GM12878 (cell line): ENCODE measurements around the gene DFFB. TPM values are rescaled to one million over a fixed set of nuclear protein-coding genes. Genes with fewer than 3 reads are reported as not detected.

ENCODE experiments used
- ATAC-seq: fragments of 200-7000 bp; cut with Tn5 transposase; 3 replicates; pipeline ENCODE4 v1.9.1; 2020; ENCODE audit warnings: mild to moderate bottlenecking, moderate library complexity
- BruUV-seq: library from RNA; stranded (reverse); fragments of 400-500 nt; replicated peaks from 2 replicates; lab custom pipeline; 2021; lab: Mats Ljungman, UMichigan
- CTCF ChIA-PET: fragments of 300-600 bp; sonication (Branson Sonifier 250); formaldehyde crosslinking; extraction: SDS; loops from one replicate; lab custom pipeline; 2021; ENCODE audit warnings: inconsistent platforms; lab: Yijun Ruan, JAX
- POLR2A ChIA-PET: fragments of 350-600 bp; formaldehyde crosslinking; extraction: SDS; loops from one replicate; lab custom pipeline; 2021; ENCODE audit warnings: inconsistent platforms; lab: Charles Lee
- RAD21 ChIA-PET: fragments of 300-600 bp; sonication (Branson Sonifier 250); formaldehyde crosslinking; loops from one replicate; lab custom pipeline; 2023; ENCODE audit warnings: antibody characterized with exemption; ENCODE audit not compliant: unreplicated experiment; lab: Charles Lee
- SMC1A ChIA-PET: fragments of 300-600 bp; sonication (Branson Sonifier 250); formaldehyde crosslinking; loops from one replicate; lab custom pipeline; 2023; ENCODE audit not compliant: unreplicated experiment, uncharacterized antibody; lab: Charles Lee
- DNase-seq: peaks from one replicate; pipeline ENCODE4 v3.0.0-alpha.2; 2011; ENCODE audit warnings: low read depth, low spot score
- FAIRE-seq: peaks from 3 replicates; lab custom pipeline; 2011; peaks lifted over from hg19 to GRCh38; lab: Jason Lieb, UNC
- H2AFZ ChIP-seq: 2 replicates; pipeline ENCODE4 v1.6.0; 2011; ENCODE audit warnings: low read depth, low read length, control low read depth; ENCODE audit not compliant: control insufficient read depth
- H3K27ac ChIP-seq: 2 replicates; pipeline ENCODE4 v1.5.1; 2011; ENCODE audit warnings: control low read depth; ENCODE audit not compliant: control insufficient read depth, insufficient read depth
- H3K27me3 ChIP-seq, 2 experiments: replicated peaks in 1 of 2; 2 replicates each; pipeline versions ENCODE4 v1.6.0 to v1.6.1; 2011; ENCODE audit warnings: low read length in 1 of 2; ENCODE audit not compliant: control insufficient read depth in 2 of 2, insufficient read depth in 2 of 2
- H3K36me3 ChIP-seq, 2 experiments: 2 replicates each; pipeline ENCODE4 v1.5.1; 2011; ENCODE audit warnings: low read length in 1 of 2; ENCODE audit not compliant: control insufficient read depth in 2 of 2, insufficient read depth in 2 of 2
- H3K4me1 ChIP-seq: 2 replicates; pipeline ENCODE4 v1.6.1; 2011; ENCODE audit warnings: mild to moderate bottlenecking, low read length, moderate library complexity, mixed read lengths; ENCODE audit not compliant: control insufficient read depth, insufficient read depth
- H3K4me2 ChIP-seq: 2 replicates; pipeline ENCODE4 v1.6.0; 2011; ENCODE audit warnings: control low read depth; ENCODE audit not compliant: control insufficient read depth, insufficient read depth
- H3K4me3 ChIP-seq: fragments of 200-600 bp; sonication (generic); 2 replicates; pipeline ENCODE4 v1.5.1; 2016
- H3K79me2 ChIP-seq: 2 replicates; pipeline ENCODE4 v1.6.0; 2011; ENCODE audit warnings: low read length; ENCODE audit not compliant: control insufficient read depth, insufficient read depth
- H3K9ac ChIP-seq: 2 replicates; pipeline ENCODE4 v1.8.0; 2011; ENCODE audit warnings: low read length, control low read depth, mixed read lengths; ENCODE audit not compliant: control insufficient read depth, insufficient read depth
- H3K9me3 ChIP-seq: replicated peaks from 3 replicates; pipeline ENCODE4 v1.5.1; 2011; ENCODE audit warnings: mild to moderate bottlenecking, low read length; ENCODE audit not compliant: control insufficient read depth, insufficient read depth
- H4K20me1 ChIP-seq: 2 replicates; pipeline ENCODE4 v1.6.0; 2011; ENCODE audit not compliant: control insufficient read depth, insufficient read depth
- BHLHE40 ChIP-seq, 2 experiments: fragments of 450-650 bp in 1 of 2; IDR thresholded peaks; 2 replicates each; pipeline ENCODE4 v1.6.1; 2011 to 2017; ENCODE audit warnings: low read depth in 2 of 2, borderline replicate concordance in 1 of 2, improper control_type of control experiment in 1 of 2, low read length in 1 of 2, mild to moderate bottlenecking in 1 of 2
- CEBPB ChIP-seq, 2 experiments: fragments of 150-350 bp in 1 of 2; IDR thresholded peaks; 2 replicates each; pipeline ENCODE4 v1.6.1; 2012 to 2014; ENCODE audit warnings: low read depth in 2 of 2, low read length in 2 of 2, borderline replicate concordance in 1 of 2, inconsistent platforms in 1 of 2
- ELK1 ChIP-seq: IDR thresholded peaks from 2 replicates; pipeline ENCODE4 v1.6.1; 2012; ENCODE audit warnings: low read depth, low read length, improper control_type of control experiment
- HCFC1 ChIP-seq: fragments of 150-350 bp; IDR thresholded peaks from 2 replicates; pipeline ENCODE4 v1.6.1; 2014; ENCODE audit warnings: low read length
- NFYB ChIP-seq: IDR thresholded peaks from 2 replicates; pipeline ENCODE4 v1.6.1; 2011; ENCODE audit warnings: low read depth, mild to moderate bottlenecking, low read length, improper control_type of control experiment, moderate library complexity; ENCODE audit not compliant: insufficient read depth
- POU2F2 ChIP-seq: IDR thresholded peaks from 3 replicates; pipeline ENCODE4 v1.6.1; 2011; ENCODE audit warnings: low read depth, mild to moderate bottlenecking, low read length, borderline replicate concordance
- SP1 ChIP-seq: IDR thresholded peaks from one replicate; pipeline ENCODE4 v1.6.1; 2011; ENCODE audit warnings: low read depth, low read length
- SUZ12 ChIP-seq: fragments of 200-600 bp; sonication (generic); IDR thresholded peaks from one replicate; pipeline ENCODE4 v1.6.1; 2018; ENCODE audit warnings: antibody characterized with exemption, mild to moderate bottlenecking; ENCODE audit not compliant: unreplicated experiment
- WGBS: methylation state at CpG from one replicate; pipeline ENCODE4 v1.1.6; 2016; ENCODE audit warnings: low lambda C conversion rate; ENCODE audit not compliant: insufficient replicate concordance, insufficient coverage; ENCODE audit errors: missing lambda C conversion rate; 5-methylcytosine and 5-hydroxymethylcytosine counted together
- in situ Hi-C: fragments of 300-500 bp; cut with MboI; formaldehyde crosslinking; loops from 9 replicates; pipeline ENCODE4 v1.14.3; 2018; ENCODE audit warnings: mixed read lengths
- intact Hi-C: fragments of 100-400 bp; cut with micrococcal nuclease; formaldehyde crosslinking; loops from one replicate; pipeline ENCODE4 v1.14.2; 2022; ENCODE audit not compliant: unreplicated experiment
- polyA plus RNA-seq, 11 experiments: library from polyadenylated mRNA; depleted of rRNA in 4 of 11; unstranded in 6 of 11; stranded (reverse) in 5 of 11; fragments of >200 nt; fragmentation: Nextera tagmentation in 4 of 11; fragmentation: Illumina TruSeq in 1 of 11; extraction: Ambion mirVana in 4 of 11; extraction: Trizol in 1 of 11; gene quantifications; 1 replicate in 1 of 11; 2 replicates in 10 of 11; pipeline versions ENCODE4 v1.2.1 to v1.2.3, GENCODE V29; 2011 to 2016; ENCODE audit warnings: inconsistent platforms in 2 of 11, missing spikeins in 2 of 11, low read depth in 1 of 11
- total RNA-seq, 4 experiments: library from RNA; depleted of rRNA in 3 of 4; stranded (reverse); fragments of >200 nt in 3 of 4; fragmentation: Illumina TruSeq in 1 of 4; extraction: Trizol in 1 of 4; gene quantifications; 2 replicates each; pipeline versions ENCODE4 v1.2.1 to v1.2.3, GENCODE V29; 2013 to 2021

Gene DFFB
- total and polyA plus RNA-seq, 10 of the 15 experiments (the other 5 are each of a cell fraction or from before 2014, with no cell fraction given) = 2.7 to 10.7 (median 6.5) TPM

DNA sequence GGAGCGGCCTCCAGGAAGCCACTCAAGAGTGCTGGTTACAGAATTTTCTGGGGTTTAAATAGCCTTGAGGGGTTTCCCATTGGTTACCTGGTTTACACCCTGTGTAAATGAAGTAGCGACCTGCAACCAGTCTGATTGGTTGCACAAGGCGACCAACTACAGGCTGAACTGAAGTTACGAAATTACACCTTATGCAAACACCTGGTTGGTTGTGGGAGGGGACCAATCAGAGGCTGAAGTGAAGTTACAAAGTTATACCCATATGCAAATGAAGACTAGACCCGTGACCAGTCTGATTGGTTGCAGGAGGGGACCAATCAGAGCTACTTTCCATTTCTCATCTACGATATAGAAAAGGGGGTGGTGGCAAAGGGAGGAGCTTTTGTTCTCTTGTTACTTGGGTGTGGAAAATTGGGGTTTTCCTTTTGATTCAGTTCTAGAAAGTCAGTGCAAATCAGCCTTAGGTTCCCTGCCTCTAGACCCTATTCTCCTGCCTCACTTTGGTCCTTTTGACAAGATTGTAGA lies 65.0 kb downstream of the DFFB start:
- Histone ChIP-seq H4K20me1 (no peaks in the 10 kb centered on the region), H3K27me3 (no peaks in the 10 kb centered on the region; a peak in 1 of 4 replicates), H3K27ac (no peak overlapping the region), H3K4me3 (no peak overlapping the region), H3K79me2 (no peaks in the 10 kb centered on the region), H3K4me2 (no peak overlapping the region; the same call in 1 of the 2 replicates), H3K9me3 (no peaks in the 10 kb centered on the region; the same call in 2 of the 3 replicates), H3K36me3 (no peaks in the 10 kb centered on the region), H2AFZ (no peak overlapping the region; the same call in 1 of the 2 replicates), H3K9ac (no peak overlapping the region), H3K4me1 (no peaks in the 10 kb centered on the region)
- TF ChIP-seq HCFC1 (no peak), SP1 (peak; percentile 61), BHLHE40 (IDR thresholded peaks at IDR 0.05; ENCODE audit: borderline replicate concordance in 1 of 2, low read depth in 2 of 2, low read length in 1 of 2) (peak; percentile 8 to 56; a peak in 1 of 4 replicates), POU2F2 (peak; percentile 66; the same call in 1 of the 3 replicates), SUZ12 (no peak), ELK1 (no peak), NFYB (peak; percentile 76), CEBPB (IDR thresholded peaks at IDR 0.05; ENCODE audit: borderline replicate concordance in 1 of 2, low read depth in 2 of 2, low read length in 2 of 2) (no peak)
- no TSS peak for BruUV-seq
- ChIA-PET POLR2A (no interaction called here), RAD21 (interaction anchor here (1.0 kb wide), 1 partner anchor 15 kb away, joined by 3 read pairs; no protein-coding TSS in a partner anchor), SMC1A (interaction anchor here (0.6 kb wide), 1 partner anchor 45 kb away, joined by 3 read pairs; no protein-coding TSS in a partner anchor), CTCF (interaction anchor here (0.6 kb wide), 1 partner anchor 9 kb away, joined by 3 read pairs; no protein-coding TSS in a partner anchor)
- FAIRE-seq (no peak), ATAC-seq (peak; percentile 92), DNase-seq (peak; percentile 48)
- intact Hi-C loops = no loop called here
- in situ Hi-C loops = no loop called here
- WGBS = 25% methylated on average over 6 of the region's 6 CpGs
